Upper lobe of right lung (tissue), 1 donor: ENCODE results near the gene NDST4. TPM values are rescaled to one million over a fixed set of nuclear protein-coding genes. Genes with fewer than 3 reads are reported as not detected.

Experiments used
- ATAC-seq: fragments of 200-7000 bp; cut with Tn5 transposase; one replicate; pipeline ENCODE4 v1.9.1; 2020; ENCODE audit warnings: mild to moderate bottlenecking, moderate library complexity
- DNase-seq: peaks from one replicate; pipeline ENCODE4 v3.0.0-alpha.2; 2020
- H3K27ac ChIP-seq: fragments of 200-600 bp; one replicate; pipeline ENCODE4 v1.8.0; 2022
- H3K27me3 ChIP-seq: fragments of 200-600 bp; one replicate; pipeline ENCODE4 v1.8.0; 2022; ENCODE audit warnings: mild to moderate bottlenecking
- H3K36me3 ChIP-seq: fragments of 200-600 bp; one replicate; pipeline ENCODE4 v1.8.0; 2022
- H3K4me1 ChIP-seq: fragments of 200-600 bp; one replicate; pipeline ENCODE4 v1.8.0; 2022
- H3K4me3 ChIP-seq: fragments of 200-600 bp; one replicate; pipeline ENCODE4 v1.8.0; 2022; ENCODE audit warnings: mild to moderate bottlenecking
- H3K9me3 ChIP-seq: fragments of 200-600 bp; one replicate; pipeline ENCODE4 v1.8.0; 2022
- intact Hi-C: fragments of 100-400 bp; cut with DNase I; formaldehyde crosslinking; loops from one replicate; pipeline ENCODE4 v1.11.0; 2022
- long read RNA-seq: library from polyadenylated mRNA; unstranded; transcript quantifications from one replicate; pipeline ENCODE4 v2.0.0, GENCODE V29; 2021
- total RNA-seq: library from RNA; stranded (reverse); fragmentation: NEBNext Ultra II Directional; extraction: Animal tissue kit (Norgen Biotek cat#: 25700); gene quantifications from one replicate; pipeline ENCODE4 v1.2.1, GENCODE V29; 2021
- TF ChIP-seq, protein P1 (sequence below): fragments of 200-600 bp; IDR thresholded peaks from one replicate; pipeline ENCODE4 v1.8.0; 2022; ENCODE audit warnings: antibody characterized with exemption
- donor health status: DM: no; HTN: yes; CAD: no; lungs with severe emphysema.

The NDST4 gene
- not detected for total RNA-seq
- long read RNA-seq = 0 reads

DNA sequence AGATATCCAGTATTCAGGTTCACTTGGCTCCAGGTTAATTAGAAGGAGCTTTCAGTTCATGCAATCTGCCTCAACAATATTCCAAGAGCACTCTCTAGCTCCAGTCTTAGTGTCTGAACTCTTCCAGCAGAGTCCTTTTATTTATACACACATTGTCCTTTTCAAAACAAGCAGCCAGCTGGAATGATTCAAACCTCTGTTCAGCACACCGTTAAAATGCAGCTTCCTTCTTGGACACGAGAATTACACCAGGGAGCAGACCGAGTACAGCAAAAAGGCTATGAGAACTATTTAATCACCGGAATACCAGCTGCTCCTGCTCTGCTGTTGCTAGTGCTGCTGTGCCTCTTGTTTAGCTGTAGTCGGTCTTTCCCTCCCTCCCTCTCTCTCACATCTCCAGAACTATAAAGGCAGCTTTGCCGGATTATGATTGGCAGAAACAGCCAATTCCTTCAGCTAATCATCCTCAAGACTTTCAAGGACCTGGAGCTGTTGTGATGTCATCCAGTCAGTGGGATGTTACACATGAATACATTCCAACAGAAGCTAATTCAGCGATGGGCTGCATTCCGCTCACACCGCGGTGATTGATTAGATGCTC, at the start of gene NDST4:
Gene NDST4, minus strand, starts transcription at position 115 of the 601 bp plus-strand sequence. CDS start 36,584 bp downstream, outside the sequence.
- DNase-seq = no peak
- Histone ChIP-seq H3K4me1 (no peaks in the 10 kb centered on the region), H3K4me3 (no peak within 1 kb of the TSS), H3K27ac (no peak within 1 kb of the TSS), H3K36me3 (no peaks in the 10 kb centered on the region), H3K9me3 (no peaks in the 10 kb centered on the region), H3K27me3 (no peaks in the 10 kb centered on the region)
- intact Hi-C loops = no loop called here
- ATAC-seq = no peak
- TF ChIP-seq, protein P1, sequence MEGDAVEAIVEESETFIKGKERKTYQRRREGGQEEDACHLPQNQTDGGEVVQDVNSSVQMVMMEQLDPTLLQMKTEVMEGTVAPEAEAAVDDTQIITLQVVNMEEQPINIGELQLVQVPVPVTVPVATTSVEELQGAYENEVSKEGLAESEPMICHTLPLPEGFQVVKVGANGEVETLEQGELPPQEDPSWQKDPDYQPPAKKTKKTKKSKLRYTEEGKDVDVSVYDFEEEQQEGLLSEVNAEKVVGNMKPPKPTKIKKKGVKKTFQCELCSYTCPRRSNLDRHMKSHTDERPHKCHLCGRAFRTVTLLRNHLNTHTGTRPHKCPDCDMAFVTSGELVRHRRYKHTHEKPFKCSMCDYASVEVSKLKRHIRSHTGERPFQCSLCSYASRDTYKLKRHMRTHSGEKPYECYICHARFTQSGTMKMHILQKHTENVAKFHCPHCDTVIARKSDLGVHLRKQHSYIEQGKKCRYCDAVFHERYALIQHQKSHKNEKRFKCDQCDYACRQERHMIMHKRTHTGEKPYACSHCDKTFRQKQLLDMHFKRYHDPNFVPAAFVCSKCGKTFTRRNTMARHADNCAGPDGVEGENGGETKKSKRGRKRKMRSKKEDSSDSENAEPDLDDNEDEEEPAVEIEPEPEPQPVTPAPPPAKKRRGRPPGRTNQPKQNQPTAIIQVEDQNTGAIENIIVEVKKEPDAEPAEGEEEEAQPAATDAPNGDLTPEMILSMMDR = no peak

DNA sequence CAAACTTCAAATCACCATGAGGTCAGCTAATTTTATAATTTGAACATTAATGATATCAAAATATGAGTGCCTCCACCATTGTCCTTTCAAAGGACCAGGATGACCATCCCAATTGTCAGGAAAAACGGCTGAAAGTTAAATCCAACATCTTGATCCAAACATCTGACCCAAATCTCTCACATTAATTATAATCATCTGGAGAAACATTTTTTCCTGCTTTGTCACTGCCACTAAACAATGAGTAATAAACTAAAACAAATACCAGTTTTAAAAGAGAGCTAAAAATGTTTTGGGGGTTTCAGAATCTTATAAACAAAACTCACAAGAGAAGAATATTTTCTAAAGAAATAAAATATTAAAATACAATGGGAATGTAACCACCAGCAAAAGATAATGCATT, 45.7 kb upstream of the NDST4 start:
- H3K27ac ChIP-seq = no peak overlapping the region
- no peaks in the 10 kb centered on the region for H3K27me3 ChIP-seq
- TF ChIP-seq, protein P1 = no peak
- no peak for ATAC-seq
- no peaks in the 10 kb centered on the region for H3K36me3 ChIP-seq
- H3K9me3 ChIP-seq = no peaks in the 10 kb centered on the region
- intact Hi-C loops = no loop called here
- DNase-seq = no peak
- no peaks in the 10 kb centered on the region for H3K4me1 ChIP-seq
- H3K4me3 ChIP-seq = no peak overlapping the region

- Histone ChIP-seq H3K4me3 (no peak overlapping the region), H3K27ac (no peak overlapping the region), H3K27me3 (no peaks in the 10 kb centered on the region), H3K9me3 (no peaks in the 10 kb centered on the region), H3K4me1 (no peaks in the 10 kb centered on the region), H3K36me3 (no peaks in the 10 kb centered on the region)
- no peak for DNase-seq
- intact Hi-C loops = no loop called here
- TF ChIP-seq, protein P1 = no peak
- no peak for ATAC-seq
Measured at GRCh38 chr4:115158296-115158695, 44.9 kb upstream of the NDST4 start.

DNA sequence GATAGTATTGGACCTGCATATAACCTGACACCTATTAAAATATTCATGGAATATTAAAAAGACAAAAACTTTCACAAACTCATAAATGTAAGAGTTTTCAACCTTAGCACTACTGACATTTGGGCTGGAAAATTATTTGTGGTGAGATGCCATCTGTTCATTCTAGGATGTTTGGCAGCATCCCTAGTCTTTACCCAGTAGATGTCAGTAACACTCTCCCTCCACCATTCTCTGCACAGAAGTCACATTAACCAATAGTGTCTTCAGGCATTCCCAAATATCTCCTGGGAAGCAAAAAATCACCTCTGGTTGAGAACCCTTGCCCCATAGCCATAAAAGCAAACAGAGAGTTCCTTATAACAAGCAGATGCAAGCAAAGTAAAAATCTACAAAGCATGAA, 41.4 kb upstream of the NDST4 start:
- Histone ChIP-seq H3K27me3 (no peaks in the 10 kb centered on the region), H3K4me3 (no peak overlapping the region), H3K36me3 (no peaks in the 10 kb centered on the region), H3K9me3 (no peaks in the 10 kb centered on the region), H3K27ac (no peak overlapping the region), H3K4me1 (no peaks in the 10 kb centered on the region)
- TF ChIP-seq, protein P1 = no peak
- intact Hi-C loops = no loop called here
- DNase-seq (no peak), ATAC-seq (no peak)

GRCh38 chr4:115152965-115153364, 39.5 kb upstream of the NDST4 start:
- DNase-seq (no peak), ATAC-seq (no peak)
- Histone ChIP-seq H3K9me3 (no peaks in the 10 kb centered on the region), H3K27ac (no peak overlapping the region), H3K27me3 (no peaks in the 10 kb centered on the region), H3K4me1 (no peaks in the 10 kb centered on the region), H3K36me3 (no peaks in the 10 kb centered on the region), H3K4me3 (no peak overlapping the region)
- TF ChIP-seq, protein P1 = no peak
- intact Hi-C loops = no loop called here

DNA sequence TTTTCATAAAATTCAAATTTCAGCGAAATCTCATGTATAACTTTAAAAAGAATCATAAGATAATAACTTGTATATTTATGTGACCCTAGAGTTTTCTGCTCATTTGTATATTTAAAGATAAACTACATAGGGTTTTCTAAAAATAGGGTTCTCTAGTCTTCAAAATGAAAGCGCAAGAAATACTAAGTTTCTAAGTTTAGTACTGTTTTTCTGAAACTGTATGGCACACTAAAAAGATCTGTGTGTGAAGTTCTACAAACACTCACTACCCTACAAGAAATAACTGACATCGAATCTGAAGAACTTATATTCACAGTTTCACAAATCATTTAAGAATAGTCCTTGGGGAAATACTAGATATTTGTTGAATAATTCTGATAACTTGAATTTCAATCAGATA, 38.7 kb upstream of the NDST4 start:
- no peaks in the 10 kb centered on the region for H3K9me3 ChIP-seq
- ATAC-seq = no peak
- H3K4me3 ChIP-seq = no peak overlapping the region
- TF ChIP-seq, protein P1 = no peak
- no peak for DNase-seq
- intact Hi-C loops = no loop called here
- no peaks in the 10 kb centered on the region for H3K4me1 ChIP-seq
- H3K27me3 ChIP-seq = no peaks in the 10 kb centered on the region
- no peak overlapping the region for H3K27ac ChIP-seq
- no peaks in the 10 kb centered on the region for H3K36me3 ChIP-seq
